SW480 (cell line): ENCODE data around the gene ACVR1B.

ENCODE experiments used
- DNase-seq: peaks from one replicate; pipeline ENCODE4 v3.0.0-alpha.2; 2016; ENCODE audit warnings: low spot score

The ACVR1B gene

GRCh38 chr12:51951199-51951842, at the start of gene ACVR1B:
TSS of gene ACVR1B (plus strand) at chr12:51951699. CDS start at chr12:51951744, 45 bp downstream.
- peak; percentile 88 for DNase-seq

GRCh38 chr12:51901881-51902280, 49.6 kb upstream of the ACVR1B start:
- DNase-seq = no peak

GRCh38 chr12:51904951-51905470, 46.5 kb upstream of the ACVR1B start:
- DNase-seq = no peak

GRCh38 chr12:51905471-51906429, 45.7 kb upstream of the ACVR1B start:
- DNase-seq = no peak

GRCh38 chr12:51906430-51907082, 44.9 kb upstream of the ACVR1B start:
- no peak for DNase-seq

GRCh38 chr12:51907083-51907855, 44.2 kb upstream of the ACVR1B start, which contains the start of gene ACVRL1:
TSS of gene ACVRL1 (plus strand) at chr12:51907504. CDS start at chr12:51912475, 4,971 bp downstream.
- DNase-seq = no peak

GRCh38 chr12:51907856-51908425, 43.6 kb upstream of the ACVR1B start:
- no peak for DNase-seq

- DNase-seq = no peak
These were observed 42.5 kb upstream of the ACVR1B start for GRCh38 chr12:51908876-51909592.

- DNase-seq = no peak
These were observed 41.3 kb upstream of the ACVR1B start for GRCh38 chr12:51910168-51910567.

- no peak for DNase-seq
These were observed 40.8 kb upstream of the ACVR1B start for GRCh38 chr12:51910691-51911090.

- DNase-seq = no peak
These were observed 40.2 kb upstream of the ACVR1B start for GRCh38 chr12:51911307-51911706.

- DNase-seq = no peak
These were observed 39.4 kb upstream of the ACVR1B start for GRCh38 chr12:51911788-51912711.

GRCh38 chr12:51913071-51914033, 38.1 kb upstream of the ACVR1B start:
- no peak for DNase-seq

- DNase-seq = no peak
These were observed 37.2 kb upstream of the ACVR1B start for GRCh38 chr12:51914034-51914923.

GRCh38 chr12:51915003-51915625, 36.4 kb upstream of the ACVR1B start:
- DNase-seq = no peak

- no peak for DNase-seq
These were observed 35.5 kb upstream of the ACVR1B start for GRCh38 chr12:51915951-51916350.
